Measurements from ENCODE around the gene LRIG1.

Gene LRIG1

DNA sequence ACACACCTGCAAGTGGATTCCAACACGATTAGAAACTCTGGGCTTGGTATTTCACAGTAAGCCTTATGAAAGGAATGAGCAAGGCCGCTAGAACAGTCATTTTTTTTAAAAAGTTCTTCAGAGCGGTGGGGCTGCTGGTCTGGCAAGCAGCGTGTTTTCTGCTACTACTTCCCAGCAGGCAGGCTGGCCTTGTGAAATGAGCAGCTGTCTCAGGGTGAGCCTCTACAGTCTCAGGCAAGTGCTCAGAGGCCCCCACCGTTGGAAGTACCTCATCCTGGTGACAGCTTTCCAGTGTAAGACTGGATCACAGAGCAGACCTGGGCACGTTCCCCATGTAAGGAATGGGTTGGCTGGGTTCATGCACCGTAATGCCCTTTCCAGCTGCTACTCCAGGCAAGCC lies 119.2 kb downstream of the LRIG1 start:
- Histone ChIP-seq H3K36me3 (ENCODE audit: control insufficient read depth, insufficient read depth, low read length) (peaks cover 72% of the 10 kb centered on the region), H3K27me3 (ENCODE audit: control insufficient read depth, insufficient read depth, low read length) (no peaks in the 10 kb centered on the region), H3K4me1 (ENCODE audit: control insufficient read depth, insufficient read depth, low read length) (no peaks in the 10 kb centered on the region), H3K4me3 (ENCODE audit: low read depth, low read length) (no peak overlapping the region), H3K9ac (ENCODE audit: low read depth, low read length) (no peak overlapping the region), H3K9me3 (ENCODE audit: control insufficient read depth, insufficient read depth, low read length) (no peaks in the 10 kb centered on the region)

DNA sequence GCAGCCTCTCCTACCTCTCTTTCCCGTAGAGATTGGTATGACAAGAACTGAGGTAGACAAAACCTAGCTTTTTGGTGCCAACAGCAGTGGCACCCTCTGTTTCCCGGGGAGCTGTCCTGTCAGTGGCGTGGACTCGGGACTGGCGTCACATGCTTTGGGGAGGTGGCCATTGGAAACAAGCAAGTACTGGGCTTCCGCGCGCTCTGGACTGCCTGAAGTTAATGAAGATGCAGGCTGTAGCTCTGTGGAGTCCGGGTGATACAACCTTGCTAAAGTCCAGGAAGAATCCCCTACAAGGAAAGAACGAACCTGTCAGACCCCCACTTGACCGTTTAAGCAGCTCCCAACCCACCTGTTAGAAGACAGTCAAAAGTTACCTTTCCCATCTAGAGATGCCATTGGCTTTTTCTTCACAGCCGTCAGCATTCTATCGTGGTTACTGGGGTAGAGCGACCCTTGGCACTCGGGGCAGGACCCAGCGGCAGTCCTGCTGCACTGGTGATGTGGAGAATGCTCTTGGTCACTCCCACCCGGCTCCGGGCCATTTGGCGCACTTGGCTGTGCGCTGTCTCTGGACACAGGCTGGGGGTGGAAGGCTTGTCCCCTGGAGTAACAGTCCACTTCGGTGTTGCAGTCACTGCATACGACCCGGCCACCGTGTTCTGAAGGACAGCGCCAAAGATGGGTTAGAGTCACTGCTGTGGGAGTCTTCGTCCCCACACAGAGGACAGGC lies 120.5 kb downstream of the LRIG1 start:
- no peak overlapping the region for H3K4me3 ChIP-seq (ENCODE audit: low read depth, low read length)
- H3K9ac ChIP-seq (ENCODE audit: low read depth, low read length): no peak overlapping the region
- H3K36me3 ChIP-seq (ENCODE audit: control insufficient read depth, insufficient read depth, low read length): peaks cover 61% of the 10 kb centered on the region

DNA sequence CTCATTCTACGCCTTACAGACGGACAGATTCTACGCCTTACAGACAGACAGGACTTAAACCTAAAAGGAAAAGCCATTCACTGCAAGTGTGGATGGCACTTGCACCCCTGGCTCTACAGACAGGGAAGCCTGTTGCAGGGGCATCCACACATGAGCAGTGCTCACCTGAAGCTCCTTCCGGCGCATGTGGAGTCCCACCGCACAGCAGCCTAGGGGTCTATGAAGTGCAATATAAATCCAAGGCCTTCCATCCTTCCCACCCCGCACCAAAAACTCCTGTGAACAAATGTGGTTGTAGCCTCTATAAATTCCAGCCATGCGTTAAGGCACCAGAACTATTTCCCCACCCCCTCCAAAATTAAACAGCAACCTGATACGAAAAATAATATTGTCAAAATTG lies 121.3 kb downstream of the LRIG1 start:
- Histone ChIP-seq H3K36me3 (ENCODE audit: control insufficient read depth, insufficient read depth, low read length) (peaks cover 55% of the 10 kb centered on the region), H3K4me1 (ENCODE audit: control insufficient read depth, insufficient read depth, low read length) (no peaks in the 10 kb centered on the region), H3K27me3 (ENCODE audit: control insufficient read depth, insufficient read depth, low read length) (no peaks in the 10 kb centered on the region), H3K9ac (ENCODE audit: low read depth, low read length) (no peak overlapping the region), H3K4me3 (ENCODE audit: low read depth, low read length) (no peak overlapping the region), H3K9me3 (ENCODE audit: control insufficient read depth, insufficient read depth, low read length) (no peaks in the 10 kb centered on the region)

More for the DNA sequence above, 120.5 kb downstream of the LRIG1 start:
- H3K27me3 ChIP-seq (ENCODE audit: control insufficient read depth, insufficient read depth, low read length): no peaks in the 10 kb centered on the region
- H3K4me1 ChIP-seq (ENCODE audit: control insufficient read depth, insufficient read depth, low read length): no peaks in the 10 kb centered on the region
- no peaks in the 10 kb centered on the region for H3K9me3 ChIP-seq (ENCODE audit: control insufficient read depth, insufficient read depth, low read length)

DNA sequence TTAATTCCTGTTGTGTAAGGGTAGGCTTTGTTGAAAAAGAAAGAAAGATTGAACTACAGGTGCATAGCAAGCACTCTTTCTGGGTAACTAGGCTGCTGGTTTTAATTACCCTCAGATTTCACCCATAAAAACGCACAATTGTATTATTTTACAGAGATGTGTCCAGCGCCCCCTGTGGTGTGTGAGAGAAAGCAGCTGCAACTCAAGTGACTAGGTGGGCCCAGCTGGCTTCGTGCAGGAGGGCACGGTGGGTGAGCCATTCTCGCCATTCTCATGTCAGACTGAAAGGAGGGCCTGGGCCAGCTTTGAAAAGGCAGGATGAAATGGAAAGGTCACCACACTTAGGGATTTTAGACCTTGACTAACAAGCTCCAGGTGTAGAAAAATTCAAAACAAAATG lies 122.6 kb downstream of the LRIG1 start:
- no peaks in the 10 kb centered on the region for H3K9me3 ChIP-seq (ENCODE audit: control insufficient read depth, insufficient read depth, low read length)
- H3K27me3 ChIP-seq (ENCODE audit: control insufficient read depth, insufficient read depth, low read length): no peaks in the 10 kb centered on the region
- H3K4me3 ChIP-seq (ENCODE audit: low read depth, low read length): no peak overlapping the region
- no peak overlapping the region for H3K9ac ChIP-seq (ENCODE audit: low read depth, low read length)
- H3K36me3 ChIP-seq (ENCODE audit: control insufficient read depth, insufficient read depth, low read length): peaks cover 41% of the 10 kb centered on the region
- H3K4me1 ChIP-seq (ENCODE audit: control insufficient read depth, insufficient read depth, low read length): no peaks in the 10 kb centered on the region

DNA sequence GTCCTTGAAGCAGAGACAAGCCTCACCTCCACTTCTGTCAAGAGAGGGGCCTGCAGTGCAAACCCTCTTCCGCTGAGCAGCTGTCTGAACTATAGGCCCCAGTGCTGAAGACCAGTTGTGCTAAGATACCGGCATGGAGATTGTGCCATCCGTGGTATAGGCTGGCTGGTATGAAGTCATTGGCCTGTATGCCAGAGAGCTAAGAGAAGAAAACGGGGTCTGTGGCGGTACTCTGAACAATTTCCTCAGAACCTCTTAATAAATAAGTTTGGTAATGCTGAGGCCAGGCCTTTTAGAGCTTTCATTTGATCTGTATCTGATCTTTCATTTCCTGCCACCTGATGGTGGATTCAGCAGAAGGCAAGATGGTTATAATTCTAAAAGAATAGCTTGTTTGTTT lies 123.0 kb downstream of the LRIG1 start:
- Histone ChIP-seq H3K36me3 (ENCODE audit: control insufficient read depth, insufficient read depth, low read length) (peaks cover 37% of the 10 kb centered on the region), H3K9me3 (ENCODE audit: control insufficient read depth, insufficient read depth, low read length) (no peaks in the 10 kb centered on the region), H3K27me3 (ENCODE audit: control insufficient read depth, insufficient read depth, low read length) (no peaks in the 10 kb centered on the region), H3K9ac (ENCODE audit: low read depth, low read length) (no peak overlapping the region), H3K4me1 (ENCODE audit: control insufficient read depth, insufficient read depth, low read length) (no peaks in the 10 kb centered on the region), H3K4me3 (ENCODE audit: low read depth, low read length) (no peak overlapping the region)

DNA sequence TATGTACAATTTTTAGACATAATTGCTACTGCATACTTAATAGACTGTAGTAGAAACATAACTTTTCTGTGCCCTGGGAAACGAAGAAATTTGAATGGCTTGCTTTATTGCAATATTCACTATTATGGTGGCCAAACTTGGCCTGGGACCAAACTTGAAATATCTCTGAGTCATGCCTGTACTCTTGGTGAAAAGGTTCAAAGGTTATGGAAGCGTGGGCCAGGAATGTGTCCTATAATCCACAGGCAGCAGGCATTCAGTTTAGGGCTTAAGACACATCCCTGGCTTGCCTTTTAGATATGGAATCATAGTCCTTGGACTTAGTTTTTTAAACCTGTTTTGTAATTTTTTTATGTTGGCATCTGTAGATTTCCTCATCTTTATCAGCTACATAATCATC lies 124.3 kb downstream of the LRIG1 start:
- no peaks in the 10 kb centered on the region for H3K9me3 ChIP-seq (ENCODE audit: control insufficient read depth, insufficient read depth, low read length)
- H3K9ac ChIP-seq (ENCODE audit: low read depth, low read length): no peak overlapping the region
- no peaks in the 10 kb centered on the region for H3K27me3 ChIP-seq (ENCODE audit: control insufficient read depth, insufficient read depth, low read length)
- no peaks in the 10 kb centered on the region for H3K4me1 ChIP-seq (ENCODE audit: control insufficient read depth, insufficient read depth, low read length)
- no peak overlapping the region for H3K4me3 ChIP-seq (ENCODE audit: low read depth, low read length)
- H3K36me3 ChIP-seq (ENCODE audit: control insufficient read depth, insufficient read depth, low read length): peaks cover 25% of the 10 kb centered on the region

DNA sequence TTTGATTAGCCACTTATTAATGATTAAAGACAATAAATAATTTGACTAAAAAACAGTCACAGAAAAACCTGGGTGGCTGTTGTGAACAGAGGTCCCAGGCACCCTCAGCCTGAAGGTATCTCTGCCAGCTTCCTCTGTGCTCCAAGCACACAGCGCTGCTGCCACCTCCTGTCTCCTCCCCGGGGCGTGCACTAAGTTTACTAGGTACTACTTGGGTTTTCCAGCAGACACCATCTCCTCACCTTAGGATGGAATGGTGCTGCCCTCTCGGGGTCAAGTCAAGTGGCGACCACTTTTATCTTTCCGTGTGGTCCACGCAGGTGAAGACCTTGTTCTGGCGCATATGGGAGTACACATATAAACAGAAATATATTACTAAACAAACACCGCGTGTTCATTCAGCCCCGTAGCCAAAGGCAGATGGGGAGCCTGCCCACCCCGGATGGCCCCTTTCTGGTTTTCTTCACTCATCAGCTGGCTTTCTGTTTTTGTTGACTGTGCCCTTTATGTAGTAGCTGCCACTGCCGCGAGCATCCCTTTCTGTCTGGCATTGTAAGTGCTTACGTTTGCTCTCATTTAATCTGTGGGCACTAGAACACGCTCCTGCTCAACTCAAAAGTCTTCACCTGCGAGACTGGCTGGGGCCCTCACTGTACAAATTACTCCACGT lies 128.0 kb downstream of the LRIG1 start:
- H3K4me3 ChIP-seq (ENCODE audit: low read depth, low read length): no peak overlapping the region
- no peaks in the 10 kb centered on the region for H3K9me3 ChIP-seq (ENCODE audit: control insufficient read depth, insufficient read depth, low read length)
- no peaks in the 10 kb centered on the region for H3K4me1 ChIP-seq (ENCODE audit: control insufficient read depth, insufficient read depth, low read length)
- no peak overlapping the region for H3K9ac ChIP-seq (ENCODE audit: low read depth, low read length)
- no peaks in the 10 kb centered on the region for H3K27me3 ChIP-seq (ENCODE audit: control insufficient read depth, insufficient read depth, low read length)
- H3K36me3 ChIP-seq (ENCODE audit: control insufficient read depth, insufficient read depth, low read length): peaks cover 4% of the 10 kb centered on the region

DNA sequence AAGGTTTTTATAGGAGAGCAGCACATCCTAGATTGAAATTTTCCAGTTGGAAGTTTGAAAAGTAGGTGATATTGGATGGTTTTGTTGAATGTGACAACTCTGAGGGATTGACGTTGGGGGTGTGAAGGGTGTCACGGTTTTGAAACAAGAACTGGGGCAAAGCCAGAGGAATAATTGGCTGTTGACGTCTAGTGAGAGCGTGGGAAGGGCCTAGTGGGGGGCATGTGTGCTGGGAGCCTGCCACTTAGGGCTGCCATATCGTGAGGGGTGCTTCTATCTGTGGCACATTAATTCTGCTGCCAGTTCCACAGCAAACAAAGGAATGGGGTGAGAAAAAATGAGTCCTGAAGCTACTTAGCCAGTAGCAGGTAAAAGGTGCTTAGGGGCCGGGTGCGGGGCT lies 129.4 kb downstream of the LRIG1 start:
- no peak overlapping the region for H3K4me3 ChIP-seq (ENCODE audit: low read depth, low read length)
- H3K36me3 ChIP-seq (ENCODE audit: control insufficient read depth, insufficient read depth, low read length): no peaks in the 10 kb centered on the region
- no peak overlapping the region for H3K9ac ChIP-seq (ENCODE audit: low read depth, low read length)
- no peaks in the 10 kb centered on the region for H3K9me3 ChIP-seq (ENCODE audit: control insufficient read depth, insufficient read depth, low read length)
- peaks cover 4% of the 10 kb centered on the region for H3K4me1 ChIP-seq (ENCODE audit: control insufficient read depth, insufficient read depth, low read length)
- H3K27me3 ChIP-seq (ENCODE audit: control insufficient read depth, insufficient read depth, low read length): no peaks in the 10 kb centered on the region

DNA sequence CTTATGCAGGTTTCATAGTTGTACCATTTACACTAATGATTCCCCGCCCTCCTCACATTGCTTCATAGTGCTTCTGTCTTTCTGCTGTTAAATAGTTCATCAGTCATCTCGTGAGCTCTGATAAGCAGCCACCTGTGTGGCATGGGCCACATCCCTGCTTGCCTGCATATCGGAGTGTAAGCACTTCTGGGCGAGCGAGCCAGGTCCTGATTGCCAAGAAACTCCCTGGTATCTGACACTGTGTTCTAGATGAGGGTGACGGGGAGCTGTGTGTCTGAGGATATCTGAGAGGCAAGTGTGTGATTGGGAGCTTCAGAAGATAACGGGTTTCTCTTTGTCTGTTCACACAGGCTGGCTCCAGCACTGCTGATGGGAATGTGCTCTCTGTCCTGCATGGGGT lies 130.6 kb downstream of the LRIG1 start:
- no peaks in the 10 kb centered on the region for H3K9me3 ChIP-seq (ENCODE audit: control insufficient read depth, insufficient read depth, low read length)
- no peaks in the 10 kb centered on the region for H3K36me3 ChIP-seq (ENCODE audit: control insufficient read depth, insufficient read depth, low read length)

DNA sequence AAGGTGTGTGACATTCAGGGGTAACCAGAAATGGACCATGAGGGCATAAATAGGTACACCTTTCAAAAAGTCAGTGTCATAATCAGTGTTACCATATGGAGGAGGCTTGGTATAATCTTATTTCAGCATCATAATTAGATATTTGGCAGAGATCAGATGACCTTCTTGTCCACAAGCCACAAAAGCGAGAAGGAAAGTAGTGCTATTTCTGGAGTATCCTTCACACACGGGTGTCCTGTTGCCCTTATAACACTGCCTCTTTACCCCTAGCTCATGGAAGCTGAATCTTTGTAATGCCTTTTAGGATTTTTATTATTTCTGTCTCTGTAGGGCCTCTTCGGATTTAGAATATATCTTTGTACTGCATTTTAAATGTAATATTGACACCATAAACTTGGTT lies 132.8 kb downstream of the LRIG1 start:
- Histone ChIP-seq H3K4me1 (ENCODE audit: control insufficient read depth, insufficient read depth, low read length) (peaks cover 13% of the 10 kb centered on the region), H3K4me3 (ENCODE audit: low read depth, low read length) (no peak overlapping the region), H3K36me3 (ENCODE audit: control insufficient read depth, insufficient read depth, low read length) (no peaks in the 10 kb centered on the region), H3K27me3 (ENCODE audit: control insufficient read depth, insufficient read depth, low read length) (no peaks in the 10 kb centered on the region), H3K9ac (ENCODE audit: low read depth, low read length) (no peak overlapping the region), H3K9me3 (ENCODE audit: control insufficient read depth, insufficient read depth, low read length) (no peaks in the 10 kb centered on the region)

More for the DNA sequence above, 130.6 kb downstream of the LRIG1 start:
- Histone ChIP-seq H3K9ac (ENCODE audit: low read depth, low read length) (no peak overlapping the region), H3K4me1 (ENCODE audit: control insufficient read depth, insufficient read depth, low read length) (peaks cover 11% of the 10 kb centered on the region), H3K4me3 (ENCODE audit: low read depth, low read length) (no peak overlapping the region), H3K27me3 (ENCODE audit: control insufficient read depth, insufficient read depth, low read length) (no peaks in the 10 kb centered on the region)

DNA sequence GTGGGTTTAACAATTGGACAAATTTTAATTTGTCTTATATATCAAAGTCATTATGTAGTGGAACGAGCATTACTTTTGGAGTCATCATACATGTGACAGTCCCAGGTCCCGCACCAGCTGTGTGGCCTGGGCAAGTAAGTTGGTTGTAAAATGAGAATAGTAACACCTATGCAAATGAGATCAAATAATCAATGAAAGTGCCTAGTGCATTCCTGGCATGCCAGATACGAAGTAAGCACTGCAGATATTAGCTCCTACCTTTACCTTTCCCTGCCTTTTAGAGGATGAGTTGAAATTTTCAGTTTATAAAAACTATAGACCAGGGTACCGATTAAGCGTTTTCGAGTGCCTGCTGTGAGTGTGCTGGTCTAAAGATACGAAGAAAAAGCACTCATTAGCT lies 134.1 kb downstream of the LRIG1 start:
- H3K9me3 ChIP-seq (ENCODE audit: control insufficient read depth, insufficient read depth, low read length): no peaks in the 10 kb centered on the region
- H3K4me3 ChIP-seq (ENCODE audit: low read depth, low read length): no peak overlapping the region
- no peaks in the 10 kb centered on the region for H3K27me3 ChIP-seq (ENCODE audit: control insufficient read depth, insufficient read depth, low read length)
- H3K9ac ChIP-seq (ENCODE audit: low read depth, low read length): no peak overlapping the region
- peaks cover 13% of the 10 kb centered on the region for H3K4me1 ChIP-seq (ENCODE audit: control insufficient read depth, insufficient read depth, low read length)
- H3K36me3 ChIP-seq (ENCODE audit: control insufficient read depth, insufficient read depth, low read length): no peaks in the 10 kb centered on the region

DNA sequence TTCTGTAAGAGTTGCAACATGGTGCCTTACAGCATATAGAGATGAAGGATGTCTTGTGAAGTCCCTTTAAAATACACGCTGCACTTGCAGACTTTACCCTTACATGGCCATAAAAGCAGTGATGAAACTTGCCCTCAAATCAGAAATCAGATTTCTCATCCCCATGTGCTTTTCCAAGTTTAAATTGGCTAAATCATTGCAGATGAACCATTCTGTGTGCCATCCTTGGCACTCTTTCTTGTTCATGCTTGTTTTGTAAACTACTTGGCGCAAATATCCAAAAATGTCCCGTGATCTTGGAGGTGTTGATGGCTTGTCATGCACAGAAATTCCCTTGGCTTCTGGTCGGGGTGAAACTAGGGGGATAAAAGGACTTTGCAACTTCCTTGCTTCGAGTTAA lies 135.7 kb downstream of the LRIG1 start:
- Histone ChIP-seq H3K4me1 (ENCODE audit: control insufficient read depth, insufficient read depth, low read length) (peaks cover 13% of the 10 kb centered on the region), H3K36me3 (ENCODE audit: control insufficient read depth, insufficient read depth, low read length) (no peaks in the 10 kb centered on the region), H3K9me3 (ENCODE audit: control insufficient read depth, insufficient read depth, low read length) (no peaks in the 10 kb centered on the region)

More for the DNA sequence above, 135.7 kb downstream of the LRIG1 start:
- Histone ChIP-seq H3K4me3 (ENCODE audit: low read depth, low read length) (no peak overlapping the region), H3K9ac (ENCODE audit: low read depth, low read length) (no peak overlapping the region), H3K27me3 (ENCODE audit: control insufficient read depth, insufficient read depth, low read length) (no peaks in the 10 kb centered on the region)

Measured in iPS-15b (cell line).